HG03095 (cell line): ENCODE data around the gene CTRL.

Source experiments
- ATAC-seq: cut with Tn5 transposase; IDR thresholded peaks from one replicate; pipeline ENCODE4 v1.9.1; 2021; ENCODE audit warnings: moderate library complexity; ENCODE audit not compliant: unreplicated experiment

The CTRL gene

GRCh38 chr16:67963292-67963661 lies 31.6 kb upstream of the CTRL start:
- no peak for ATAC-seq

DNA sequence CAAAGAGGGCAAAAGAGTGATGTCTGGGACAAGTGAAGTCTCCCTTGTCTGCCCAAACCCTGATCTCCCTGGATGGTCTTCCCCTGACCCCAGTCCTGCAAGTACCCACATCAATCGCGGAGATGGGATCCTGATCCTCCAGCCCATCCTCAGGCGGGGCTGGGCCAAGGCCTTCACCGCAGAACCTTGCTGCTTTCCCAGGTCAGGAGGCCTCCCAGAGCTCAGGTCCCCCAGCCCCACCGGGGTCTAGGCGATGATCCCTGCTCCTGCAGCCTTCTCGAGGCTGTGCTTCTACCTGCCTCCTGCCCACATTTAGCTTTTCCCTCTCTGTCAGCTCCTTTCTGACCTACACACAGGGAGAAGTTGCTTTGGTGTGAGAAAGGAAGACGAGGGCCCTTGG lies 30.5 kb upstream of the CTRL start:
- no peak for ATAC-seq

- no peak for ATAC-seq
These were observed 29.9 kb upstream of the CTRL start for GRCh38 chr16:67961551-67961957.

GRCh38 chr16:67959536-67960329 lies 28.1 kb upstream of the CTRL start:
- no peak for ATAC-seq

DNA sequence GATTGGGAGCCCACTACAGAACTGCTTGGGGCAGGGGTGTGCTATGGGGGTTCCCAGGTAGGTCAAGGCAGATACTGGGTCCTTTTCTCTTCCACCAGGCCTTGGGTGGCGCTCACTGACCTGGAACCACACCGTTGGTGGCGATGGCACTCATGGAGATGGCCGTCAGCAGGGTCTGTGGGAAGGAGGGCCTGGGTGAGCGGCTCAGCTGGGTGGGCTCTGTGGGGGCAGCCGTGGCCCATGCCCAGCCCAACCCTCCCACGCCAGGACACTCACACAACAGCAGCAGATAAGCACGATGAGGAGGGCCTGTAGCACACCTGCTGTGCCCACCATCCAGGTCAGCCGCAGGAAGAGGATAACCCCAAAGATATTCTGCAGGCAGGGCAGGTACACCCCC lies 26.0 kb upstream of the CTRL start:
- no peak for ATAC-seq

DNA sequence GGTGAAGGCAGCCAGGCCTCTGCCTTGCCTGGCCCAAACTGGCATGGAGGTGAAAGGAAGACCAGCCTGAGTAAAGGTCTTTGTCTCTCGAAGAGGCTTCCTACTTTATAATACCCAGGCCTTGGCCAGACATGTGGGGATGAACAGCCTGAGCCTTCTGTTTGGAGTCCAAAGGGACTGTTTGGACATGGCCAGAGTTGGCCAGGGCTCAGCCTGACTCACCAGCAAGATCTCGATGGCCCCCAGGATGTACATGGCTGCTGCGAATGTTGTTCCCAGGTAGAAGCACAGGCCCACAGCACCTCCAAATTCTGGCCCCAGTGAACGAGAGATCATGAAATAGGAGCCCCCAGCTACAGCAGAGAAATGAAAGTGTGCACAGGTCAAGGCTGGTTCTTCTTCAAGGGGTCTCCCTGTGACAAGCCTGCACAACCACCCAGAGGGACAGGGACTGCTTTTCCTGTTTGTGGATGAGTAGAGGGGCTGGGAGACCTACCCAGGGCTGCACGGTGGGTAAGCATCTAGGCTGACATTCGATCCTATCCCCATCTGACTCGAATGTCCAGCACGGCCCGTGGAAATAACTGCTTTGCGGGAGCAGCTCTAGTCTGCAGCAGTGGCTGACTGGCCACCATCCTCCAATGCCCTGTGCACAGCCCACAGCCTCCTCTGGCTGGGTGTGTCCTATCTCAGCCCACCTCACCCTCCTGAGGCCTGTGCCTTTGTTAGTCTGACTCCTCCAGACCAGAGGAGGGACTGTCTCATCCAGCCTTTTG lies 22.9 kb upstream of the CTRL start:
- ATAC-seq = no peak

GRCh38 chr16:67953641-67954375 lies 22.1 kb upstream of the CTRL start:
- no peak for ATAC-seq

GRCh38 chr16:67951485-67951884 lies 19.8 kb upstream of the CTRL start:
- ATAC-seq = no peak

DNA sequence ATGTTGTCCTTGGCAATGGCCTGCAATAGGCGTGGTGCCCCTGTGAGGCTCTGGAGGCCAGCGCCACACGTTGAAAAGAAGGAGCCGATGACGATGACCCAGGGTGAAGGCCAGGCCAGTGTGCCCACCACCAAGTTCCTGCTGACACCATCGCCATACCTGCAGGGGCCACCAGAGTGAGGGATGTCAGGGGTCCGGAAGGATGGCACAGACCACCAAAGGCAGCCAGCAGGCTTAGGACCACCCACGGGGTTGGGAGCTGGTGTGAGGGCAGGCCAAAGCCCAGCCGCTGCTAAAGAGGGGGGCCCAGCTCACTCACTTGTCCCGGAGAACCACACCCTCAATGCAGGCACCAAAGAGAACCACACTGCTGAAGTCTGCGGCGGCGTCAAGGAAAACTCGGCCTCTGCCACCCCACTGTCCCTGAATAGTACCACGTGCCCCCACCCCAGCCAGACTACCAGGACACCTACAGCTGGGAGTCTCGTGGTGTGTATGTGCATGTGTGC lies 18.7 kb upstream of the CTRL start:
- ATAC-seq = no peak

- no peak for ATAC-seq
These were observed 18.0 kb upstream of the CTRL start for GRCh38 chr16:67949645-67950044.

GRCh38 chr16:67948015-67948414 lies 16.4 kb upstream of the CTRL start:
- ATAC-seq = no peak

DNA sequence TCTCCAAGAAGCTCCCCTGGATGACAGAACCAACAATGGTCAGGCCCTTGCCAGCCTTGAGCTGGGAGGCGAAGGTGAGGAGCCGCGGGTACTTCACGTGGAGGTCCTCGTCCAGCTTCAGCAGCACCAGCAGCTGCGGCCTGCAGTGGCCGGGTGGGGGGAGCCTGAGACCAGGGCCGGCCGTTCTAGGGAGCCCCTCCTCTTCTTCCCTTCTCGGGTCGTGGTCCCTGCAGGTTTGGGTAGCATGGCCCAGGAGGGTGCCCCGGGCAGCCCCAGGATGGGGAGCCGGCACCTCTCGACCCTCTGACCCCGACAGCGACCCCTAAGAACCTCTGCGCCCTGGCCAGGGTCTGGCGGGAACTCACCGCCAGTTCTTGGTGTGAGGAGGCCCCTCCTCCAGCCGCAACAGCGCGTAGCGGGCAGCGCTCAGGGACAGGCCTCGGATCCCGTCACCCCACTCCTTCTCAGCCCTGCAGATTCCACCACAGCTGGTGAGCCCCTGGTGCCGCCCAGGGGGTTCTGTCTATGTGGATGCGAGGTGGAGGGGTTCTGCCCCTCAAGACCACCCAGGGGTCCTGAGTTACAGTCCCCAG lies 15.4 kb upstream of the CTRL start:
- ATAC-seq = no peak

DNA sequence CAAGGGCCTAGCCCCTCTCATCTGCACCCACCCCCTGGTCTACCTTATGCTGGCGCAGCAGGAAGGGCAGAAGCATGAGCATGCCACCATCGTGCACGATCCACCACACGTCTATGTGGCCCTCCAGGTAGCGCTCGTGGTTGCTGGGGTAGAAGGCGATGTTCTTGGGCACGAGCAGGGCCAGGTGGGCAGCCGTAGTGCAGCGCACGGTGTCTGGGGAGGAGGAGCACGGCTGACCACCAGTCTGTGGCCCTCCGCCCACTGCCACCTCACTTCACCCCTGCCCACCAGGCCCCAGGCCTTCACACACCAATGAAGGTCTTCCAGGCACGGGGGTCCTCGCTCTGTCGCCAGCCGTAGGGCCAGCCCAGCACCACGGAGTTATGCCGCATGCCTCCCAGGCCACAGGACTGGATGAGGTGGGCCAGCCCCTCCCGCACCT lies 14.5 kb upstream of the CTRL start:
- ATAC-seq = no peak

- ATAC-seq = no peak
These were observed 13.8 kb upstream of the CTRL start for GRCh38 chr16:67945392-67945933.

- ATAC-seq = no peak
These were observed 13.2 kb upstream of the CTRL start for GRCh38 chr16:67944690-67945391.

DNA sequence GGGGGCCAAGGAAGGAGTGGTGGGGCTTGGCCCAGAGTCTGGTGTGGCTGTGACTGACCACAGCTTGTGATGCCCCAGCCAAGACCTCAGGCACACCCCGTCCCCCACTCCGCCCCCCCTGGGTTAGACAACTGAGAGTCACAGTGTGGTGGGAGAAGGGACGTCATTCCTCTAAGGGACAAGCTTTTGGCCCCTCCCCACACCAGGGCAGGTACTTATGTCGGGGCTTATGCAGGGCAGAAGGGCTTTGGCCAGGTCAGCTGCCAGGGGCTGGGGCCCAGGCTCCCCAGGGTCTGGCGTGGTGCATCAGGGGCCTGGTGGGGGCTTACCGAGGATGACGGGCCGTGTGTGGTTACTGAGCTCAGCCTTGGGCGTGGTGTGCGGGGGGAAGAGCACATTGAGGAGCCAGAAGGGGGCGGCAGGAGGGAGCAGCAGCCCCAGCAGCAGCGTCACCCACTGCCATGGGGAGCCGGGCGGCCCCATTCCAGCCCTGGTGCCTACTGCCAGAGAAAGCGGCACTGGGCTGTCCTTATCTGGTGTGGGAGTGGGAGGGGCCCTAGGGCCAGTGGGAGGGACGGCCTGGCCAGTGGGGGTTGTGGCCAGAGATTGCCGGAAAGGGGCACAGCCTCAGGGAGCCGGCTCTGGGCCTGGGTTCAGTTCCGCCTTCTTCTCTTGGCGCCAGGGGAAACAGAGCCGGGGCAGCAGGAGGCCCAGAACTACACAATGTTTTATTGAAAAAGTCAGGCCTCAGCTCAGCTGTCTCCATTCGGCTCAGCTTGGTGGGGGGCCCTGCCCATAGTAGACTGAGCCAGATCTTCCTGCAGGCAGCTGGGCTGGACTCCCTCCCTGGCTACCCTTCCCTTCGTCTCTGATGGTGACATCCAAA lies 12.2 kb upstream of the CTRL start, which contains the start of gene LCAT:
LCAT (minus strand) TSS at position 502 of the 886 bp plus-strand sequence; CDS start at position 483, 19 bp downstream.
- no peak for ATAC-seq

DNA sequence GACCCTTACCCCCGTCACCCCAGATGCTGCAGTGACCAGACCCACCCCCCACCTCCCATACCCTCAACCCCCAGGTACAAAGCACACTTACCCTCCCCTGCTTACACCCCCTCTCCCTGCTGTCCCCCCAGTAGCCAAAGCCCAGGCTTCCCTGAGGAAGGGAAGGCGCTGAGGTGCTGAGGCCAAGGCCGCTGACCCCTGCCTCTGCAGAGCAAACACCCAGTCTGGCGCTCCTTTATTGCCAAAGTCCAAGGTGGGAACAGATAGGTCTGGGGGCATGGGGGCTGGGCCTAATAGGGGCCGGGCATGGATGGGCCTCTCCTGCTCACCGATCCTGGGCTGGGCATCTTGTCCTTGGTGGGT lies 11.6 kb upstream of the CTRL start:
- no peak for ATAC-seq

- ATAC-seq = no peak
These were observed 11.0 kb upstream of the CTRL start for GRCh38 chr16:67942510-67943255.

- ATAC-seq = no peak
These were observed 10.5 kb upstream of the CTRL start for GRCh38 chr16:67942200-67942509.
